AG10803 (cell line): Measurements from ENCODE around the gene ME2.
A peak's percentile ranks its signal among the peaks of the same experiment; 100 is the strongest.
"Not testable (repeated sequence)": the region's sequence is repeated elsewhere in the genome, so short reads cannot be mapped to it uniquely, and the experiment has no call there.

ENCODE experiments used
- DNase-seq: peaks from one replicate; pipeline ENCODE4 v3.0.0; 2010; ENCODE audit warnings: low read depth
- H3K4me3 ChIP-seq: 2 replicates; pipeline ENCODE4 v1.5.1; 2011; ENCODE audit warnings: mild to moderate bottlenecking, low read length, control low read depth
- CTCF ChIP-seq: conservative IDR thresholded peaks from 2 replicates; pipeline ENCODE4 v1.5.1; 2011; ENCODE audit warnings: mild to moderate bottlenecking, low read length, control low read depth, inconsistent platforms

The ME2 gene

DNA sequence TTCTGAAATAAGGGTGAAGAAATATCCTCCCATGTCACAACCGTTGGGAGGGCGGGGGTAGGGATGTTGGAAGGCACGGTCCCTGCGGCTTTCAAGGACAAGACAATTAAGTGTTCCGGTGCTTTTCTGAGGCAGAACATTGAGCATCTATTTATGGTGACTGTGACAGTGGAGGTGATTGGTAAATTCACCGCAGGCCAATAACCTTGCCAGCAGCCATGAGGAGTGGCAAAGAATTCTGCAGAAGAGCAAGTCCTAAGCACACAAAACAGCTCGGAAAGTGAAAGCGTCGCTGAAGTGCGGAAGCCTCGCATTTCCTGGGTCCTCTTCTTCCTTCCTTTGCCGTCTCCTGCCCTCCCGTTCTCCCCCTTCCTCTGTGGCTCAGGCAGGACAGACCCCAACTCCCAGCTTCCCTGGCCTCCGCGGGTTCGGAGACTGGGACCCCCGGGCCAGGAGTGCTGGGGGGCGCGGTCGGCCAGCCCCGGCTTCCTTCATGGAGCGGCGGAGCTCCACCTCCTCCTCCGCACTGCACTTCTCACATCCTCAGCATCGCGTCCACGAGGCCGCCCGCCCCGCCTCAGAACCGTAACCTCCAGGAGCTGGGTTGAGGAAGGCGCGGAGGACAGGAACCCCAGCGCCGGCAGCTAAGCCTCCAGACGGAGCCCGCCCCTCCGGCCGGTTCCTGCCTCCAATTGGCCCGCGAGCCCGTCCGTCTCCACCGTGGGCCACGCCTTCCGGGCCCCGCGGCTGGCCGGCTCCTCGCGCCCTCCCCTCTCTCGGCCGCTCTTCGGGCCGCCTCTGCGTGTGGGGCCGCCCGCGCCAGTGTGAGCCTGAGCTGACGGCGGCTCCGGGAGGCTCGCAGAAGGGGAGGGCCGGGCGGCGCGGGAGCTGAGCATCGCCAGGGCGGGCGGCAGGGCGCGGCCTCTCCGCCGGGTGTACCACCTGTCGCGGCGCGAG is at the start of gene ME2:
ME2 (plus strand) TSS at position 774 of the 957 bp plus-strand sequence. CDS start 16,703 bp downstream, outside the sequence.
- H3K4me3 ChIP-seq = peak within 1 kb of the TSS; percentile 93
- no peak for TF ChIP-seq CTCF
- DNase-seq = peak; percentile 89

GRCh38 chr18:50829644-50830043 is 49.3 kb upstream of the ME2 start:
- TF ChIP-seq CTCF = no peak
- no peak overlapping the region for H3K4me3 ChIP-seq
- DNase-seq = no peak

- no peak for DNase-seq
- TF ChIP-seq CTCF = no peak
- H3K4me3 ChIP-seq = no peak overlapping the region
Observed at GRCh38 chr18:50830544-50830943, 48.4 kb upstream of the ME2 start.

DNA sequence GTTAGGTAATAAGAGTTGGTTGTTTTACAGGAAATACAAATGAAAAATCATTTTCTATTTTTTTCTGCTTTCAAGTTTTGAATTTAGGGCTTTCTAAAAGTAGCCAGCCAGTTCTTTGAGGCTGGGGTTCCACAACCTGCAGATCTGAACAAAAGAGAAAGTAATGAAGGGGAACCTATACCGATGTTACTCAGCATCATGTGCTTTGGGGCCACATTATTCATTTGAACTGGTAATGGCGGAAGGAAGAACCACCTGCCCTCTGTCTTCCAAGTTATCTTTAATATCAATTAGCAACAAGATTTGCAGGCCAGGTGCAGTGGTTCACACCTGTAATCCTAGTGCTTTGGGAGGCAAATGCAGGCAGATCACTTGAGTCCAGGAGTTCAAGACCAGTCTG is 46.2 kb upstream of the ME2 start:
- no peak for TF ChIP-seq CTCF
- H3K4me3 ChIP-seq = no peak overlapping the region

GRCh38 chr18:50833496-50833895 is 45.4 kb upstream of the ME2 start:
- DNase-seq, H3K4me3 ChIP-seq: not testable (repeated sequence)

More for the DNA sequence above, 46.2 kb upstream of the ME2 start:
- no peak for DNase-seq

GRCh38 chr18:50836521-50836957 is 42.4 kb upstream of the ME2 start:
- no peak overlapping the region for H3K4me3 ChIP-seq
- peak; percentile 69 for DNase-seq
- no peak for TF ChIP-seq CTCF

GRCh38 chr18:50839341-50839740 is 39.6 kb upstream of the ME2 start:
- no peak for DNase-seq
- TF ChIP-seq CTCF = no peak
- no peak overlapping the region for H3K4me3 ChIP-seq
